Activated CD8-positive, alpha-beta T cell treated with anti-CD3 and anti-CD28 coated beads for 36 hours (primary cell): ENCODE results near the gene C4orf36. TPM values are rescaled to one million over a fixed set of nuclear protein-coding genes. Genes with fewer than 3 reads are reported as not detected.

Source experiments
- ATAC-seq: fragments of 200-7000 bp; cut with Tn5 transposase; one replicate; pipeline ENCODE4 v1.10.0; 2021; ENCODE audit warnings: mild to moderate bottlenecking, moderate library complexity
- CTCF ChIA-PET: fragments of 350-600 bp; sonication (Branson Sonifier 250); formaldehyde crosslinking; loops from one replicate; lab custom pipeline; 2021; ENCODE audit warnings: antibody characterized with exemption; lab: Charles Lee
- POLR2A ChIA-PET: fragments of 350-600 bp; sonication (Branson Sonifier 250); formaldehyde crosslinking; loops from one replicate; lab custom pipeline; 2021; ENCODE audit warnings: antibody characterized with exemption; lab: Charles Lee
- DNase-seq: peaks from one replicate; pipeline ENCODE4 v3.0.0-alpha.2; 2020
- H3K27ac Mint-ChIP-seq: one replicate; pipeline ENCODE4 v1.8.0; 2021; ENCODE audit warnings: mild to moderate bottlenecking, mixed read lengths
- H3K27me3 Mint-ChIP-seq: one replicate; pipeline ENCODE4 v1.8.0; 2021; ENCODE audit warnings: mixed read lengths
- H3K36me3 Mint-ChIP-seq: one replicate; pipeline ENCODE4 v1.8.0; 2021; ENCODE audit warnings: low read depth, mixed read lengths
- H3K4me1 Mint-ChIP-seq: one replicate; pipeline ENCODE4 v1.8.0; 2021; ENCODE audit warnings: low read depth, mixed read lengths
- H3K4me3 Mint-ChIP-seq: one replicate; pipeline ENCODE4 v1.8.0; 2021; ENCODE audit warnings: mild to moderate bottlenecking, moderate library complexity, mixed read lengths
- H3K9me3 Mint-ChIP-seq: one replicate; pipeline ENCODE4 v1.8.0; 2021; ENCODE audit warnings: mixed read lengths
- intact Hi-C: fragments of 100-400 bp; cut with micrococcal nuclease; formaldehyde crosslinking; loops from one replicate; pipeline ENCODE4 v1.10.0; 2022
- total RNA-seq, 2 experiments: library from RNA; stranded (reverse); gene quantifications; one replicate each; pipeline ENCODE4 v1.2.3, GENCODE V29; 2021
- TF ChIP-seq, protein P1 (sequence below): fragments of 200-600 bp; IDR thresholded peaks from one replicate; pipeline ENCODE4 v1.8.0; 2022; ENCODE audit warnings: antibody characterized with exemption, mild to moderate bottlenecking

The C4orf36 gene
- total RNA-seq, 2 experiments from 2014 or later = not detected

DNA sequence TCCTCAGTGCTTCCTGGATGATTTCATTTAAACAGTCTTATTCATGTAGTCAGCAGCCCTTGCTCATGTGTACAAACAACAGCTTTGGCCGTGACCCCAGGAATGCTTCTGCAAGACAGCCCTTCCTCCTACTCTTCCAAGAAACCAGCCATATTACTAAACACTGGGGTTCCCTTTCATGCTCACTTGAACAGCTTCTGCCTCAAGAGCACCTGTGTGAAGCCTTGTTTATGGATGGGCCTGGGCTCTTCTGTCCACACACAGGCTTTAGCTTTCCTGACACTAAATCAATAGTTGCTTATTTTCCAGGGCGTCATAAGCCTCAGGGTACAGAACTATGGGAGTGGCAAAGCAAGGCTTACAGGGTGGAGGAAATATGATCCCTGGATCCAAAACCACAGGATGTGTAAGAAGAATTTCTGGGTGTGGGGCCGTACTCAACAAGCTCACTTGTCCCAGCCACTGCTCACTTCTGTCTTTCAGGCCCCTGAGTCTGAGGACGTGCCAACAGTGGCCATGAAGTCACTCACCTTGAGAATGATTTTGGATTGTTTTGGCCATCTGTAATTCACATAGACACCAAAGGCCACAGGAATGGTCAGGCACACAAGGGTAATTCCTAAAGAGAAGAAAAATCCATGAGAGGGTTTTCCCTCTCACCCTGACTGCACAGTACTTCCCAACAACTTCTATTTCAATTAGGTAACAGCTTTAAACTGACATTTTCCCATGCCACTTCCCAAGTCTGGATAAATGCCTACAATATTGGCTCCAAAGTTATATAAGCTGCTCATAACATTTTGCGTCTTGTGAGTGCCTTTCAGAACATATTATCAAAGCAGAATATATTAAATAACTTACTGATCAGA lies 60.7 kb downstream of the C4orf36 start:
- no peak for DNase-seq
- H3K9me3 Mint-ChIP-seq = no peaks in the 10 kb centered on the region
- POLR2A ChIA-PET = no interaction called here
- ATAC-seq = no peak
- no peaks in the 10 kb centered on the region for H3K27me3 Mint-ChIP-seq
- H3K36me3 Mint-ChIP-seq = no peaks in the 10 kb centered on the region
- no peak overlapping the region for H3K4me3 Mint-ChIP-seq
- H3K27ac Mint-ChIP-seq = no peak overlapping the region
- intact Hi-C loops = no loop called here
- H3K4me1 Mint-ChIP-seq = no peaks in the 10 kb centered on the region
- CTCF ChIA-PET = no interaction called here
- TF ChIP-seq, protein P1, sequence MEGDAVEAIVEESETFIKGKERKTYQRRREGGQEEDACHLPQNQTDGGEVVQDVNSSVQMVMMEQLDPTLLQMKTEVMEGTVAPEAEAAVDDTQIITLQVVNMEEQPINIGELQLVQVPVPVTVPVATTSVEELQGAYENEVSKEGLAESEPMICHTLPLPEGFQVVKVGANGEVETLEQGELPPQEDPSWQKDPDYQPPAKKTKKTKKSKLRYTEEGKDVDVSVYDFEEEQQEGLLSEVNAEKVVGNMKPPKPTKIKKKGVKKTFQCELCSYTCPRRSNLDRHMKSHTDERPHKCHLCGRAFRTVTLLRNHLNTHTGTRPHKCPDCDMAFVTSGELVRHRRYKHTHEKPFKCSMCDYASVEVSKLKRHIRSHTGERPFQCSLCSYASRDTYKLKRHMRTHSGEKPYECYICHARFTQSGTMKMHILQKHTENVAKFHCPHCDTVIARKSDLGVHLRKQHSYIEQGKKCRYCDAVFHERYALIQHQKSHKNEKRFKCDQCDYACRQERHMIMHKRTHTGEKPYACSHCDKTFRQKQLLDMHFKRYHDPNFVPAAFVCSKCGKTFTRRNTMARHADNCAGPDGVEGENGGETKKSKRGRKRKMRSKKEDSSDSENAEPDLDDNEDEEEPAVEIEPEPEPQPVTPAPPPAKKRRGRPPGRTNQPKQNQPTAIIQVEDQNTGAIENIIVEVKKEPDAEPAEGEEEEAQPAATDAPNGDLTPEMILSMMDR = no peak

Other genes with a start within 250 kb of the C4orf36 start
- gene SLC10A6, start 43.0 kb downstream of the C4orf36 start, total RNA-seq = not detected
- 10 to 100 TPM; 40.3 to 45.4 TPM for gene AFF1, start 42.6 kb upstream of the C4orf36 start, total RNA-seq